GM18867 (cell line): ENCODE data around the gene TNFRSF1A.

Experiments used
- ATAC-seq: cut with Tn5 transposase; IDR thresholded peaks from one replicate; pipeline ENCODE4 v1.9.1; 2021; ENCODE audit warnings: mild to moderate bottlenecking, moderate library complexity; ENCODE audit not compliant: unreplicated experiment

The TNFRSF1A gene

DNA sequence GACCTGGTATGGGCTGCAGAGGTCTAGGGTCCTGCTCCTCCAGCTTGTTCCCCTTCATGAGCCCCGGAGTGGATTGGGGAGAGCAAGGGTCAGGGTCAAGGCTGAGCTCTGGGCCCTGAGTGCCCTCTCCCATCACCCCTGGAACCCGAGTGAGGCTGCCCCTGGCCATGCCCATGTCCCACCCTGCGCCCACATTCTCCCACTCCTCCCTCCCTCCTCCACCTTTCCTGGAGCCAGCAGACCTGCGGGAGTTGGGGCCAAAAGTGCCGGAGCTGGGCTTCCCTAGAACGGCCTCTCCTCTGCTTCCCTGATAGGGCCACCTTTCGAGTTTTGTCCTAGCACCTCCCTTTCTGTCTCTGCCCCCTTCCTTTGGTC, 32.9 kb upstream of the TNFRSF1A start:
- no peak for ATAC-seq

- ATAC-seq = no peak
Observed at GRCh38 chr12:6374028-6374785, 32.3 kb upstream of the TNFRSF1A start.

DNA sequence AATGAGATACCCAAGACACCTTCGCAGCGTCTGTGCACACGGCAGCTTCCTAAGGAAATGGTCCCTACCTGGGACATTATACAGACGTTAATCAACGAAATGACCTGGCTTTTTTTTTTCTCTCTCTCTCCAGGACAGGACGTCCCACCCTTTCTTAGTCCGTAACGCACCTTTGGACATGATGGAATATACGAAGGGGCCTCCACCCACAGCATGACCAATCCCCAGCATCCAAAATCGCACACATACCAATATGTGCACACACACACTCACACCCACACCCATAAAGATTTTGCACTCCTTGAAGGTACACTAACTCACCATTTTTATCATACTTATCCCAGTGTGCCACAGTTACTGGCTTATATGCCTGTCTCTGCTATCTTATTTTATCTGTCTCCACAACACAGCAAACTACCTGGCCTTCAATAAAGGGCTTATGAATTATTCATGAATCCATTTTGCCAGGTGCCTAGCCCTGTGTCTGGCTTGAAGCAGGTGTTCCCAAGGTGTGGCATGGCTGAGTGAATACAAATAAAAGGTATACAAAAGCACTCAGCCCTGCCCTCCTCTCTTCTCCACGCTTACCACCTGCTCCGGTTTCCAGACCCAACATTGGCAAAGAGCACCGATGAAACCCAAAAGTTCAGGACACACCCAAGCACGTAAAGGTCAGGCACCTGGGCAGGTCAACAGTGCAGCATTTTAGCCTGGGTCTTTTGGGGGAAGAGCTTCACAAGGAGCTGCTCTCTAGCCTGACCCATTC, 31.3 kb upstream of the TNFRSF1A start:
- ATAC-seq = no peak

DNA sequence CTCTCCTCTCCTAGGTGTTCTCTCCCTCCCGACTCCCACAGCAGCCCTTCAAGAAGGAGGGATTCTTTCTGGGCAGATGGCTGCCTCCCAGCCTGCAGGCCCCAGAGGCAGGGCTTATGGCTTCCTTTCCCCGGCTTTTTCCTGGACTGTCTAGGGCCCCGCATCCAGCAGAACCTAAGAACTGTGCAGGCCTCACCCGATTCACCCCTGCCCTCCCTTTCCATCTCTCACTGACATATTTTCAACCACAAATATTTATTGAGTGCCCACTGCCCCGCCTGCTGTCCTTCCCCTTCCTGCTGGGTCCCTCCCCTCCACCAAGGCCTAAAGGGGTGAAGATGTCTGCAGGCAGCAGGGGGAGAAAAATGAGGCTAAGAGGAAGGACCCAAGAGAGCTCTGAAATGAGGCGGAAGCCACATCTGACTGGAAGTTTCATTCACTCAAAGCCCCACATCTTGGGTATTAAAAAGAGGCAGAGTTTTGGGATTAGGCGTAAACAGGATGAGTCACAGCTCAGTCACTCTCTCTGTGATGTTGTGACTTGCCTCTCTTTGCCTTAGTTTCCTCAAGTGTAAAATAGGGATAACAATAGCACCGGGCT, 30.6 kb upstream of the TNFRSF1A start:
- ATAC-seq = no peak

DNA sequence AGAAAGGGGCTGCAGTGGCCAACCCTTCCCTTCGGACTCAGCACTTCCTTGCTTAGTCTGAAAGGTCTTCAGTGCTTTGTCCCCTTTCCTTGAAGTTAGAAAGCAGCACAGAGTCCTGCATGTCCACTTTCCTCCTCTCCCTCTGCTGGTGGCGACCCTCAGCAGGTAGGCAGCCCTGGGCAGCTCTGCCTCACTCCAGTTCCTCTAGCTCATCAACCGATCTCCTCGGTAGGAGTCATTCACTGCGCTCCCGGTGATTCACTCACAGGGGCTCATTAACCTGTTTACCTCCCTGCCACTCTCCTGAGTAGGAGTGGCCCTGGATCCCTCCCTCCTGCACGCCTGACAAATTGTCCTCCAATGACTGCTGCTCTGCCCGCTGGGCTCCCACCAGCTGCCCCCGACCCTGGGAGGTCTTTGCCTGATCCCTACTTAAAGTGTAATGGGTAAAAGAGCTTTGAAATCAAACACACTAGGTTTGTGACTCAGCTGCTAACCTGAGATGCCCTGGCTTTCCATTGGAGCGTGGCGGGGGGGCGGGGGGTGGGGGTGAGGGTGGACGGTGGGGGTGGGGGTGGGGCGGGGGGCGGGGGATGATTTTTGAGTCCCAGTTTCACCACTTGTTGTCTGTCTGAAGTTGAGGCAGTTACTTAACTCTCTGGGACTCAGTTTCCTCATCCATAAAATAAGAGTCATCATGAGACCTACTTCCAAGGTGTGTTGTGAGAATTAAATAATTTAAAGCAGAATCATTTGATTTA, 29.3 kb upstream of the TNFRSF1A start:
- no peak for ATAC-seq

- no peak for ATAC-seq
Observed at GRCh38 chr12:6370576-6370935, 28.7 kb upstream of the TNFRSF1A start.

DNA sequence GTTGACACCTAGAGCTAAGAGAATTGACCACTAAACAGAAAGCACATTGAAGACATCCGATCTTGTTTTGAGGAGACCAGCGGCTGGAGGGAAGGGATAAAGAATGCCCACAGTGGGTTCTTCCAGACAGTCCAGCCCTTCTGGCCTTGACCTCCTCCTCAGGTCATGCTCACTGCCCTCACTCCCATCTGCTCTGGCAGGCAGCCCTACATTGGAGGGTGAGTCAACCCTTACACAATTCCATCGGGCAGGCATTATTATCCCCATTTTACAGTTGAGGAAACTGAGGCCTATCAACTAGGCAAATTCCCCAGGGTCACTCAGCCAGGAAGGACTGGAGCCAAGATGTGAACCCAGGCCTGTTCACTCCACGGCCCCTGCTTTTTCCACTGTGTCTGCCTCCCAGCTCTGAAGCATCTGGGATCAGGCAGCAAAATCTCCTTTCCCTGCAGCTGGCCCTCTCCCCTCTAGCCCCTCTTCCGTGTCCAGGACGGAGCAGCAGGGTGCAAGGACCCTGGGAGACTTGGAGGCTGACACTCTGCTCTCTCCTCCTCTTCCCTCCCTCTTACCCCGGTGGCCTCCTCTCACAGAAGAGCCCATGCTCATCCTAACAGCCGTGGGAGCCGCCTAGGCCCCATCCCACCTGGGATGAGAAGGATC, 28.2 kb upstream of the TNFRSF1A start:
- ATAC-seq = no peak

DNA sequence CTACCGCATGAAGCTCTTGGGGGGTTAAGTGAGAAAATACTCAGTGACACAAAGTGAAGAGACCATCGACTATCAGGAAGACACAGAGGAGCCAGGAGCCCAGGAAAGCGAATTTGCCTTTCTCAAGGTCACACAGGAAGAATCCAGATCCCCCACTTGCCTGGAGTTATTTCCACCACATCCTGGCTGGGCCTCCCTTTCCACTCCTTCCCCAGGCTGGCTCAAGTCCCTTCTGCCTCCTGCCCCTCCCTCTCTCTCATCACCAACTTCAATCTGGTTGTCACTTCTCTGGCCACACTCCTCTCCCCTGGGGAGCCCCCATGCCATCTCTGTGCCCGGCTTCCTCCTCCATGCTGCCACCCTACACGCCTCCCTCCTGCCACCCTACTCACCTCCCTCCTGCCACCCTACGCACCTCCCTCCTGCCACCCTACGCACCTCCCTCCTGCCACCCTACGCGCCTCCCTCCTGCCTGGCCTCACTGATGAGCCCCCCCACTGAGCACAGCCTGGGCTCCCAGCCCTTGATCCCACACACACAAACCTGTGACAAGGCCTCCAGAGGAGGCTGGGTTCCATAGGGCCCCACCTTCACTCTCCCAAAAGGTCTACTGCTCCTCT, 27.1 kb upstream of the TNFRSF1A start:
- no peak for ATAC-seq

GRCh38 chr12:6367969-6368892, 26.4 kb upstream of the TNFRSF1A start:
- no peak for ATAC-seq

- ATAC-seq = no peak
Observed at GRCh38 chr12:6367065-6367968, 25.4 kb upstream of the TNFRSF1A start.

DNA sequence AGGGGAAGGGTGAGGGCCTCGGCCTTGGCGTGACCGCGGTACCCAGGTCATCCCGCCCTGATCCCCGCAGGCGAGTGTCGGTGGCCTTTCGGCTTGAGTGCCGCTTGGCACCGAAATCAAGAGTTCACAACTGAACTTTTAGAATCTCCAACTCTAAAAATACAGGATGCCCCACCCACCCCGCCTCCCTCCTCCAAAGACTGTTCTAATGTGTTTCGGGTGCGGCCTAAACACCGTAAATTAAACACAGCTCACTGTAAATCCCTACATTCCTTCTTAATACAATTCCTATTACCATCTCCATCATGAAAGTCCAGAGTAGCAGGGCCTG, 22.1 kb upstream of the TNFRSF1A start:
- no peak for ATAC-seq

- no peak for ATAC-seq
Observed at GRCh38 chr12:6363330-6364043, 21.6 kb upstream of the TNFRSF1A start.

GRCh38 chr12:6363010-6363329, 21.1 kb upstream of the TNFRSF1A start:
- no peak for ATAC-seq

DNA sequence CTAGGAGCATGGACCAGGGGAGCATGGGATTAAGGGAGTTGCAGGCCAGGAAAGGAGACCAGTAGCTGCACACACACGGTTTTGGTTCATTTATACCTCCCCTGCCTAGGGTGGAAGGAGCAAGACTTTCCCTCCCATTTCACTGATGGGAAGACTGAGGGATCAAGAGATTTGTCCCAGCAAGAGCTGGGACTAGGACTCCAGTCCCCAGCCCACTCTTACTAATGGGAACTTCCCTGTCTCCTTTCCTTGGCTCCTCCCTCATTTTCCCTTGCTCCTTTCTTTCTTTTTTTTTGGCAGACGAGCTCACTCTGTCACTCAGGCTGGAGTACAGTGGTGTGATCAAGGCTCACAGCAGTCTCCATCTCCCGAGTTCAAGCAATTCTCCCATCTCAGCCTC, 20.5 kb upstream of the TNFRSF1A start:
- no peak for ATAC-seq

DNA sequence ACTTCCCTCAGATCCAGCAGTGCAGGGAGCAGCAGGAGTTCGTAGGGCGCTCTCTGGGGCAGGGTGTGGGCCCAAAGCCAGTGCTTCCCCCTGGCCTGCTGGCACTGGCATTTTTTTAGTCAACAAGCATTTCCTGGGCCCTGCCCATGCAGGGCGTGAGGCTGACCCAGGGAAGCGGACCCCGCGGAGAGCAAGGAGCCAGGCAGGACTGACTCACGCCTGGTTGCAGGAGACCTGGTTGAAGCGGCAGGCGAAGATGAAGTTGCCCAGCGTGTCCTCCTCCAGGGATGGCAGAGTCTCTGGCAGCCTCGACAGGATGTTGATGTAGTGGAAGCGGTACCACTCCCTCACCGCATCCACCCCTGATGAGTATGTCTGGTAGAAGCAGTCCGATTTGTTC, 20.0 kb upstream of the TNFRSF1A start:
- ATAC-seq = no peak

DNA sequence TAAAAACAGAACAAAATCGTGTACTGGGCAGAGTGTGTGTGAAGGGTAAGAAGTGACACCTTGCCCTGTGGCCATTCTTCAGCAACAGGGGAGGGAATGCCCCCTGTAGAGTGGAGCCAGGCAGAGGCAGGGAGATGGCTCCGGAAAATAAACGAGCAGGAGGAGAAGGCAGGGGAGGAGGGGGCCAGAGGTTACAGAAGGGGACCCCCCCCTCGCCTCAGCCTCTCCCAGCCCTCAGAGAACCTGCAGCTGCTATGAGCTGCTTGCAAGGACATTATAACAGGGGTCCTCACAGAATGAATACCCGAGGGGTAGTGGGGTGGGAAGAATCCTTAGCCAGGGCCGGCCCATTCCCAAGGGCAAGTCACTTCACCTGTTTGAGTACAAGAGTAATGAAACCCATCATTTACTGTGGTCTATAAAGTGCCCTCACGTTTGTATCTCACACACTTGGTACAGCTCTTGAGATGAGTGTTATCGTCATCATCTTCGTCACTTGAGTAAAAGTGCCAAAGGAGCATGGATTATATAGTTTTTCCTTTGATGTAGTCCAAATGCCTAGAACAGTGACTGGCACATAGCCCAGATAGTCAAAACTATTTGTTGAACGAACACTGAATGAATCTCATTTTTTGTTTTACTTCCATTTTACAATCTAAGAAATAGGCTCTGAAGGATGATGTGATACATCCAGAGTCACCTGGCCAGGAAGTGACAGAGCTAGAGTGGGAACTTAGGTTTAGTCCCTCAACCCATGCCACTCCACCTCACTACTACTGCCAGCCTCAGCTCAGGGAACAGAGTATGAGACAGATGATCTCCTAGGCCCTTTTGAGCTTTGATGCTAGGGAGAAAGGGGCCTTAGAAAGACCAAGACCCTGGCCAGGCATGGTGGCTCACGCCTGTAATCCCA, 19.0 kb upstream of the TNFRSF1A start:
- no peak for ATAC-seq

- no peak for ATAC-seq
Observed at GRCh38 chr12:6360080-6360571, 18.2 kb upstream of the TNFRSF1A start.
